GM04503 (cell line): Measurements from ENCODE around the gene RIPK1.
A peak's percentile ranks its signal among the peaks of the same experiment; 100 is the strongest.

ENCODE experiments used
- DNase-seq: peaks from one replicate; pipeline ENCODE4 v3.0.0-alpha.2; 2012; ENCODE audit warnings: low read depth

Gene RIPK1

GRCh38 chr6:3085074-3085473 lies 16.8 kb downstream of the RIPK1 start:
- no peak for DNase-seq

GRCh38 chr6:3086282-3086946 lies 18.1 kb downstream of the RIPK1 start:
- no peak for DNase-seq

GRCh38 chr6:3088446-3088845 lies 20.2 kb downstream of the RIPK1 start:
- no peak for DNase-seq

- peak; percentile 24 for DNase-seq
Measured at GRCh38 chr6:3088968-3089367, 20.7 kb downstream of the RIPK1 start.

- no peak for DNase-seq
Measured at GRCh38 chr6:3090013-3090412, 21.7 kb downstream of the RIPK1 start.

GRCh38 chr6:3094815-3095214 lies 26.5 kb downstream of the RIPK1 start:
- DNase-seq: no peak

GRCh38 chr6:3102875-3103274 lies 34.6 kb downstream of the RIPK1 start:
- DNase-seq: no peak

- DNase-seq: no peak
Measured at GRCh38 chr6:3108746-3109414, 40.6 kb downstream of the RIPK1 start.

- no peak for DNase-seq
Measured at GRCh38 chr6:3109761-3110160, 41.5 kb downstream of the RIPK1 start.

- no peak for DNase-seq
Measured at GRCh38 chr6:3114377-3114776, 46.1 kb downstream of the RIPK1 start.

- no peak for DNase-seq
Measured at GRCh38 chr6:3117912-3118352, 49.6 kb downstream of the RIPK1 start.

GRCh38 chr6:3118353-3119039 lies 50.2 kb downstream of the RIPK1 start, which contains the start of gene BPHL:
Gene BPHL (plus strand): TSS chr6:3118711. CDS start chr6:3118741, 30 bp downstream.
- DNase-seq: peak; percentile 49

GRCh38 chr6:3119040-3119723 lies 50.9 kb downstream of the RIPK1 start:
- no peak for DNase-seq

- no peak for DNase-seq
Measured at GRCh38 chr6:3120765-3121089, 52.4 kb downstream of the RIPK1 start.

GRCh38 chr6:3122823-3123182 lies 54.5 kb downstream of the RIPK1 start:
- no peak for DNase-seq

- DNase-seq: no peak
Measured at GRCh38 chr6:3124667-3125066, 56.4 kb downstream of the RIPK1 start.

- DNase-seq: no peak
Measured at GRCh38 chr6:3125815-3126214, 57.5 kb downstream of the RIPK1 start.

GRCh38 chr6:3128356-3129108 lies 60.2 kb downstream of the RIPK1 start:
- no peak for DNase-seq

- no peak for DNase-seq
Measured at GRCh38 chr6:3131695-3132094, 63.4 kb downstream of the RIPK1 start.

- no peak for DNase-seq
Measured at GRCh38 chr6:3133515-3133914, 65.2 kb downstream of the RIPK1 start.

GRCh38 chr6:3135668-3136291 lies 67.5 kb downstream of the RIPK1 start:
- DNase-seq: no peak
